HG03457 (cell line): ENCODE measurements around the gene PREX1.

Source experiments
- ATAC-seq: cut with Tn5 transposase; IDR thresholded peaks from one replicate; pipeline ENCODE4 v1.9.1; 2021; ENCODE audit warnings: moderate number of reproducible peaks; ENCODE audit not compliant: unreplicated experiment

The PREX1 gene

DNA sequence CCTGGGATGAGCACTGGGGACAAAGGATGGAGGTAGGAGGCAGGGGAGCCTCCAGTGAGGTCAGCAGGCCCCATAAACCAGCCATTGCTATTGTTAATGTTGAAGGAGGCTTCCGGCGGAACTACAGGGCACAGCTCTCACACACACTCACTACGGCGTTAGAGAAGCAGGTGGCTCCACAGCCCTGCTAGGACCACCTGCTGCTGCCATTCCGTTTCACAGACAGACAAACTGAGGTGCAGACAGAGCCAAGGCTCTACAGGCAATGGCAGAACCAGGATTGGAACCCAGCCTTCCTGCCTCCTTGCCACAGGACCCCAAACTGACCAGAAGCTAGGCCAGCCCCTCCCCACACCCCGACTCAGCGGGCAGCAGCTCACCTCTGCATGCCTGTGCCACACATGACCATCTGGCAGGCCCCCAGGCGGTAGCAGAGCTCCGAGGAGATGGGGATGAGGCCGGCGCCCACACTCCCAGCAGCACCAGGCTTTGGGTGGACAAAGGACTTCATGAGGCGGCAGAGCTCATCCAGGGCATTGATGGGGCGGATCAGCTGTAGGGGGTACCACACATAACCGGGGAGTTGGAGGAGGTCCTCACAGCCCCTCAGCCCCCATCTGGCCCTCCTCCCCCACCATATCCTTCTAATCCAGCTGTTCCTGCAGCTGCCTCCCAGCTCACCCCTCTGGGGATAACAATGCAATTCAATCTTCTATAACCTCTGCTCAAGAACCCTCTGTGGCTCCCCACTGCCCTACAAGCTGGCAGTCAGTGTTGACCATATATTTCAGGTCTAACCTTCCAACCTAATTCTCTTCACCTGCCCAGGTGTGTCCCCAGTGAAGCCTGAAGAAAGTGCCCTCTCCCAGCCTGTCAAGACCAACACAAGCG lies 198.5 kb downstream of the PREX1 start:
- no peak for ATAC-seq

DNA sequence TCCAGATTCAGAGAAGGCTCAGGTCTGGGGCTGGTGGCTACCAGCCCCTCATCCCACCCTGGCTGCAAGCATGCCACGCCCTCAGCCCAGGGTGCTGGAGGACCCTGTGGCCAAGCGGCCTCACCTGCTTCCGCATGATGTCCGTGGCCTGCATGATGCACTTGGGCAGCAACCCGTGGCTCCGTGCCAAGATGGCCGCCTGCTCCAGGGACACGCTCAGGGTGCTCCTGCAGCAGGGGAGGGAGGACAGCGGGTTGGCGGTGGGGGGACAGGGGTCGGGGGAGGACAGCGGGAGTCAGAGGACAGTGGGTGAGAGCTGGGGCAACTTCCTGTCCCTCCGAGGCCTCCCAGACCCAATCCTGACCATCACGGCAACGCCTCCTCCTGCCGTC lies 200.1 kb downstream of the PREX1 start:
- ATAC-seq: no peak

DNA sequence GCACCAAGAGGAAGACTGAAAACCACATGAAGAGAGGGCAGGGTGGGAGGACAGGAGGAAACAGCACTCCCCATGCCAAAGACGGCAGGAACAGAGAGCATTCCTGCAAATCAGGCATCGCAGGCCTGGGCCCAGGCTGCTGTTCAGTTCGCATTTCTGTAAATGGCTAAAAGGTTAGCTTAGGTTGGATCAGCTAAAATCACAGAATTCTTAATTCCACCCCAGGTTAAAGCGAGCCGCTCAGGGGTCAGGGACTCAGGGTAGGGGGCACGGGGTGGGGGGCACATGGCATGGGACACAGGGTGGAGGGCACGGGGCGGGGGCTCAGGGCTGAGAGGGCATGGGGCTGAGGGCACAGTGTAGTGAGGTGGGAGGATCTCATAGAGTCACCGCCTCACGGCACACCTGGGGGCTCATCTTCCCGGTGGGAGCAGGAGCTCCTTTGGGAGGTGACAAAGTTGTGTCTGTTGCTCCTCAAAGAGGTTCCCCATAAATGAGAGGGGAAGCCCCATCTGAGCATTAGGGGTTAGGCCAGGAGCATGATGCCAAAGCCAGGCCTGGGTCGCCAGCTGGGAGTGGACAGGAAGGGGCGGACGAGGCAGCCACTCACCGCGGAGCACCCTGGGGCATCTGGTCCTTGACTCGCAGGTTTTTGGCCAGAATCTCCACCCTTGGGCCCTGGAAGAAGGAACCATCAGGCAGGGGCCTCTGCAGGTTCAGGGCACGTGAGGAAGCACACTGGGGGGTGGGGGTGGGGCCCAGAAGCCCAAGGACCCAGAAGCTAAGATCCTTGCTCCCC lies 200.7 kb downstream of the PREX1 start:
- ATAC-seq: no peak

DNA sequence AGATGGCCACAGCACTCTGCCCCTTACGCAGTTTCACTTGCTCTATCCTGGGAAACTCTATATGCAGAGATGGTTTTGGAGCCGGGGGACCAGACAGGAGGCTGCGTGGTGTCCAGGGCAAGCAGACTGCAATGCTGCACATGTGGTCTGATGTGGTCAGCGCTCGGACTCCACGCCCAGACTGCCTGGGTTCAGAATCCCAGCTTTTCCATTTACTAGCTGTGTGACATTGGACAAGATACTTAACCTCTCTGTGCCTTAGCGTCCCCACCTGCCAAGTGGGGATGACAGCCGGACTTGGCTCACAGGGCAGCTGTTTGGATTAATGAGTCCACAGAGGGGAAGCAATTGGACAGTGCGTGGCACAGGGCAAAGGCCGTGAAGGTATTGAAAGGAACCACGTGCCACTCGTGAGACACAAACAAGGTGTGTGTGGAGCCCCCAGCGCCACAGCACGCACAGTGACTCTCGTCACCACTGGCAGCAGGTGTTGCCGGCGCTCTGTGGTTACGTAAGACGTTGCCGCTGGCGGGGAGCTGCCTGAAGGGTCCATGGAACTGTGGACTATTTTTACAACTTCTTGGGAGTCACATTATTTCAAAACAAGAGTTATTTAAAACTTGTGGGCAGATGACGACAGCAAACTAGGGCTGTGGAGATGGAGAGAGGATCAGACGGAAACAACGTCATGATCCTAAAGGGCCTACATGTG lies 201.4 kb downstream of the PREX1 start:
- ATAC-seq: no peak

DNA sequence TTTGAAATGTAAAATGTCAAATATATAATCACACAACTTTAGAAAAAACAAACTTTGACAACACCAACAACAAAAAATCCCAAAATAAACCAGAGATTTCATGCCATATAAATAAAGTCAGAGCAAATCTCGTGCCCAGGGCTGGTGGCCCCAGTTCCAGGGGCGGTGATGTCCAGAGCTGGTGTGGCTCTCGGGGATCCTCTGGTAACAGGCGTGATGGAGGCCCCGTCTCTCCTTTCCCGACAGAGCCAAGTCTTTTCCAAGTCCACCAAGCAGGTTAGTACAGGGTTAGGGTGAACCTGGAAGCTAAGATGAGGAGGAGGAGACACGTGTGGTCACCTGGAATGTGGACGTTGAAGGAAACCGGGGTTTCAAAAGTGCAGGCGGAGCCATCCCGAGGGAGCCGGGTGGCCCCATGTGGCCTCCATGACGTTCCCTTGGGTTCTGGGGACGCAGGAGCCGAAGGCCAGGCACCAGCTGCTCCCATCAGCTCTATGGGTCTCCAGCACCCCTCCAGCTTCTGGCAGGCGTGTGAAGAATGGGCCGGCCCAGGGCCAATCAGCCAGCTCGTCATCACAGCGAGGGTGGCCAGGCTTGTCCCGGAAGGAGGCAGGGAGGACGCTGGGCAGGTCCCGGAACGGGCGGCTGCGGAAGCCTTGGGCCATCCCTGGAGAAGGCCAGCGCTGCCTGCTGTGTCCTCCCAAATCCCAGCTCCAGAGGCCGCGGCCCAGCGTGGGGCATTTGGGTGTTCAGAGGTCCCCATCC lies 202.5 kb downstream of the PREX1 start:
- ATAC-seq: no peak

DNA sequence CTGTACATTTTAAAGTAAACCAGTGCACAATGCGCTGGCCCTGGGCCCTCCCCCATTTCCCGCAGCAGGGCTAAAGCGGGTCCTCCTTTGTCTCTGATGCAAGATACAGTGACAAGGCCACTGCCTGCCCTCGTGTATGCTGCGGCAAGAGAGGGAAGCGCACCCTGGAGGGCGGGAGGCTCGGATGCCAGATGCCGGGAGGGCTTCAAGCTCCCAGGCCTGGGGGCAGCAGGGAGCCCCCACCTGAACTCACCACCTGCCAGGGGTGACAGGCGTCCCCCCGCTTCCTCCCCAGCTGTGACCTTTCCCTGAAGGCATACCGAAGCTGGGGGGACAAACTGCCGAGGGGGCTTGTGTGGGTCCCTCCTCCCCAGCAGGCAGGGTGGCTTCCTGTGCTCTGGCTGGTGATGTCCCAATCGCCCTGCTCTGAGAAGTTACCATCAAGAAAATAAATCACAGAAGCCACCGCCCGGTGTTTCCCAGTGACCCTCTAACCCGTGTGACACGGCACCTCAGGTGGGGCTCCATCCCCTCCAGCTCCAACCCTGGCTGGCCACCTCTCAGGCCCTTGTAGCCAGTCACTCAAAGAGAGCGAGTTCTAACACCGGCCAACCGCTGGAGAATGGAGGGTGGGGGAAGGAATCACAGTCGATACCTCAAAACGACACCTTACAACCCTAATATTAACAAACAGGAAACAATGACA lies 203.3 kb downstream of the PREX1 start:
- no peak for ATAC-seq

DNA sequence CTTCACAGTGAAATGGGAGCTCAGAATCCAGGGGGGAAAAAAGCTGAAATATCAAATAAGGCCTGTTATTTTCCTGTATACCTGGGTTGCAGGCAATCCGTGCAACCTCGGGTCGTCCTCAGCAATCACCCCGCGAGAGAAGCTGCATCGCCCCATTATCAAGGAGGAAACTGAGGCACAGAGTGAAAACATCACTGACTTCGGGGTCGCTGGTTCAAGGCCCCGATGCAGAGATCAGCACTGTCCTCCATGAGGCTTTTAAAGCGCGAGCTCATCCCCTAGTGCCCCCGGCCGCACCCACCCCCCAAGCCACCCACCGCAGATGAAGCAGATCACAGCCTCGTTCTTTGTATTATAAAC lies 203.9 kb downstream of the PREX1 start:
- ATAC-seq: no peak

DNA sequence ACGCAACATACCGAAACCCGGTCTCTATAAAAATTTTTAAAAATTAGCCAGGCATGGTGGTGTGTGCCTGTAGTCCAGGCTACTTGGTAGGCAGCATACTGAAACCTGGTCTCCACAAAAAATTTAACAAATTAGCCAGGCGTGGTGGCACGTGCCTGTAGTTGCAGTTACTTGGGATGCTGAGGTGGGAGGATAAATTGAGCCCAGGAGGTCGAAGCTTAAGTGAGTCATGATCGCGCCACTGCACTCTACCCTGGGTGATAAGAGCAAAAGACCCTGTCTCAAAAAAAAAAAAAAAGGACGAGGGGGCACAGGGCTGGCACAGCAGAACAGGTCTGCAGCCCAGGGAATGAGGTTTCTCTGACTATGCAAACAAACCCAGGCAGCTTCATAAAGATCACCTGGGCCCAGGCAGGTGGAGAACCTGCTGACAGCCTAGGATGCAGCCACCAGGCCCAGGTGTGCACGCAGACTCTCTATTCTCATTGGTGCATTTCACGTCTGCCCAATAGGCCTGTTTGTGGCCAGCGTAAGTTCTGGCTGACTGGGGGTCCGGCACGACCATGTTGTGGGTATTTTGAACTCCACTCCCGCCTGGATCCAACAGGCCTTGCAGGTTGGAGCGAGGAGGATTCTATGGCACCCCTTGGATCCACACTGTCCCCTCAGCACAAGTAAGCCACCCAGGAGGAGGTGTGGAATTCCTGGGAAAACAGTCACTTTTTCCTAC lies 204.5 kb downstream of the PREX1 start:
- no peak for ATAC-seq

DNA sequence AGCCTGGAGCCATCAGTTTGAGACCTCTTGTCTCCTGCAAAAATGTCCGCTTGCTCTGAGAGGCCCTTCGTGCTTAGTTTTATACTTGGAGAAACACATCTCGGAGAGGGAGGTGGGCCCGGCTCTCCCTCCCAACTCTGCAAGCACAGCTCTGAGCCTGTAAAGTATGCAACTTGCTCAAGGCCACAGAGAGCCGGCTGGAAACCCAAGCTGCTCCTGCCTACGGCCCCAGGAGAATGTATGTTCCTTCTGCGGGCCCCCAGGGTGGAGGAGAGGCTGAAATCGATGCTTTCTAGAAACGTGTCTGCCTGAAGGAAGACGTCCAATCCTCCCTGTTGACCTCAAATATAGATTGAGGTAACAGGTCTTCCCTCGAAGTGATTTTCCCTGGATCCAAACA lies 205.4 kb downstream of the PREX1 start:
- ATAC-seq: no peak

DNA sequence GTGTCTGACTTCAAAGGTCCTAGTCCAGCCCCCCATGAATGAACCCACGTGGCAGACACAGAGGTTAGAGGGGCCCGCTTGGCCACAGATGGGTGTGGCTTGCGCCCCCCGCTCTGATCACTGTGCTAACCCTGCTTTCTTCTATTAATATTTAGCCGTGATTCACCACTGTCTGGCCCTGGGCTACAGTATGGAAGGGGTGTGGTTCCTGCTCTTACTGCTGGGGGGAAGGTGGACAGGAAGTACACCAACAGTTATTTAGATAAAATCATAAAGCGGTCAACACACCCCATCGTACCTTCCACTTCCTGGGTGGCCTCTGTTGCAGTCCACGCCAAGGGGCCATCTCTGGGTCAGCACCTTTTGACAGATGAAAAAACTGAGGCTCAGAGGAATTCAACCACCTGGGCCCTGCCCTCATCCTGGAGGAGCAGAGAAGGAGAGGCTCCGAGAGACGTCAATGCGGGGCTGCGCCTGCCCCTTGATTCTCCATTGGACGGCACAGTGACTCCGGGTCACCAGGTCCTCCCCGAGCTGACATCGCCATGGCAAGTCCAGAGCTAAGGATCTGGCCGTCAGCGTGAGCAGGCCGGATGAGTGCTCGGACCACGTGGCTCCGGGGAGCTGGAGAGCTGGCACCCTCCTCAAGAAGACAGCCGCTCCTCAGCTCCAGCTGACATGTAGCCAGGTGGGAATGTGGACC lies 206.3 kb downstream of the PREX1 start:
- ATAC-seq: no peak

DNA sequence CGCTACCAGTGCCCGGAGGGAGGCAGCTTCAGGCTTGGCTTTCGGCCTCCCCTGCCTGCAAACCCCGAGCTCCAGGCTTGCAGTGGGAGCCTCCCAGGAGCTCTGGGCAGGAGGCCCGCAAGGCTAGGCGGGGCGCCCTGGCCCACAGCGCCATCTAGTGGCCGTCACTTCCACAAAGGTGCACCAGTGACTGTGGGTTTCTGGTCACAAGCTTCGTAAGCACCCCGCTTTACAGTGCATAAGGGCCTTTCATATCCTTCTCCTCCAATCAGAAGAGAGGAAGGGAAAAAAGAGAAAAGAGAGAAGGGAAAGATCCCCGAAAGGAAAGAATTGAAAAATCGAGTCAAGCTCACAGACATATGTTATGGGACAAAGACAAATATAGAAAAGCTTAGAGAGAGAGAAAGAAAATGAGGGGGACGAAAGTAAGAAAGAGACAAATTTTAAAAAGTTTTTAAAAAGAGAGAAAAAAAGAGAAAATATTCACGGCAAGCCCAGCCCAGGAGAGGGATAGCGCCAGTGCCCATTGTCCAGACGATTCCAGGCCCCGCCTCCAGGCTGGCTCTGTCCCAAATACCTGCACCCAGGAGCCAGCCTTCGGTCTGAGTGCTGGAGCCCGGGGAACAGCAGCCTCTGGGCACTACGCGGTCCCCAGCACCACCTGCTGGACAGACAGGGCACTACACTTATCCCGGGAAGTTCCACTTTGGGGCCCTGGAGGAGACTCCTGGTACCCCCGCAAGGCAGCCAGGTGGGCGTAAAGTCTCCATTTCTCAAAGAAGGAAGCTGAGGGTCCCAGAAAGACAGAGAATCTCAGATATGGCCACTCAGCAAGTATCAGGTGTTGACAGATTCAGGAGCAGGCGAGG lies 207.1 kb downstream of the PREX1 start:
- no peak for ATAC-seq

DNA sequence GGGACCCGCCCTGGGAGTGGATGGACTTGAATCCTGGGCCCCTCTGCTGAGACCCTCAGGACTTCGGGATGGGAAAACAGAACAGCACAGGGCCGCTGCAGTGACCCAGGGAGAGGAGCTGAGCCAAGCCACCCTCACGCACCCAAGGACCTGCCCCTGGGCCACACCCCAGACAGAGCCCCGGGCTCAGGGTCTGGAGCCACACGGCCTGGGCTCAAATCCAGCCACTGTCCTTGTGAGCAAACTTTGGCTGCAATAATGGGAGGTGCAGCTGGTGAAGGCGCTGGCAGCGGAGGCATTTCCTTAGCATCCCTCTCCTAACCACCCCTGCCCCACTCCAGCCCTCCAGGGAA lies 207.7 kb downstream of the PREX1 start:
- ATAC-seq: no peak

DNA sequence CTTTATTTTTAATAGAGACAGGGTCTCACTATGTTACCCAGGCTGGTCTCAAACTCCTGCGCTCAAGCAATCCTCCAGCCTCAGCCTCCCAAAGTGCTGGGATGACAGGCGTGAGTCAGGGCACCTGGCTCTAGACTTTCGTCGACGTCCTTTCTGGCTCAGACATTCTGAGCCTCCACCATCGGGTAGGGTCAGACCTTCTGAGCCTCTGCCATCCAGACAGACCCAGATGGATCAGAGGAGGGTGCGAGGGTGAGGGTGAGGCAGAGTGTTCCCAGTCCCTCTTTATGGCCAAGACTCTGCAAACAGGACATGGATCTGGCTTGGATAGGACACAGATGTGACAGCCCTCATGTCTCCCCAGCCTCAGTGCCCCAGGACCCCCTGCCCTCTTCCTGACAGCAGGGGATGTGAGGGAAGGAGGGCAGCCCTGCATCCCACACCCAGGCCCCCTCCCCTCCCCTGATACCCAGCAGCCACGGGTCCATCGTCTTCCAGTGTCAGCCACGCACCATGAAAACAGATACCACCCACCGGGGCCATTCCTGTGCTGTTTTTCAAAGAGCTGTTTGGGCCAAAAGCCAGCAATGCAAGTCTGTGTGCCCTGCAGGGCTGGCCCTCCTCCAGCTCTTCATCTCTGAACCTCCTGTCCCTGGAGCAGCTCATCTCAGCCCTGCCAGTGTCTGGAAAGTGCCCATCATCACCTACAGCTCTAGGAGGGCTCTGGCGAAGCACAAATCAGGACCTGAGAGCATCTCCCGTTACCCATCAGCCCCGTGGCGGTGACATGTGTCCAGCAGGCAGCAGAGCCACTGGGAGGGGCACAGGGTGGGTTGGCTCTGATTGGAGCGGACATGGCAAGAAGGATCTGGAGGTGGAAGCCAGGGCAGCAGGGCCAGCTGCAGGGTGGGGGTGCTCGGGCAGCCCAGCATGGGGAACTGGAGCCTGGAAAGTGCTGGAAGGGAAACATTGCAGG lies 208.4 kb downstream of the PREX1 start:
- ATAC-seq: no peak

DNA sequence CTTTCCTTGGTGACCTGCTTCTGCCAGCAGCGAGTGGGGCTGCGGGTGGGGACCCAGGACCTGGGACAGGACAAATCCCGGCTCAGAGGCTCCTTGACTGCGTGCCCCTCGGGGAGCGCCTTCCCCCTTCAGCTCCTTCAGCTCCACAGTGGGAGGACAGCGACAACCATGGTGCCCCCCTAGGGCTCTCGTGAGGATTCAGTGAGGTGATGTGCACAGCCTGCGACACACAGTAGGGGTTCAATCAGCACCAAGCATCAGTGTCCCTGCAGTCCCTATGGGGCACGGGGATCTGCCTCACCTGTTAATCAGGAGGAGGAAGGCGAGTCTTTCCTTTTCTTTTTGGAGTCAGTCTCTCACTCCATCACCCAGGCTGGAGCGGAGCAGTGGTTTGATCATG lies 209.2 kb downstream of the PREX1 start:
- no peak for ATAC-seq

DNA sequence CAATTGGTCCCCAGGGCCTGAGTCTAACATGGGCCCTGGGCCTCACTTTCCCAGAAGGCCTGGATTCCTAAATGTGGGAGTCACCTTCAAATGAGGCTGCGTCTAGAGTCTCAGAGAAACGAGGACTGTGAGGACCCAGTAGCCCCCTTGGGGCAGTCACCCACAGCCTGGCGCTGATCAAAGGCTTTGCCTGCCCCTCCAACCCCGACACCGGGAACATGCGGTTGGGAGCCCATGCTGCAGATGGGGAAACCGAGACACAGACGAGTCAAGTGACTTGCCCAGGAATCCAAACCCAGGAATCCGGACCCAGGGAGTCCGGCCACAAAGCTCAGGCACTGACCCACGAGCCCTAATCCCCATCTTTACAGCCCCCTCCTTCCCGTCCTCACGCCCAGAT lies 209.7 kb downstream of the PREX1 start:
- ATAC-seq: no peak

DNA sequence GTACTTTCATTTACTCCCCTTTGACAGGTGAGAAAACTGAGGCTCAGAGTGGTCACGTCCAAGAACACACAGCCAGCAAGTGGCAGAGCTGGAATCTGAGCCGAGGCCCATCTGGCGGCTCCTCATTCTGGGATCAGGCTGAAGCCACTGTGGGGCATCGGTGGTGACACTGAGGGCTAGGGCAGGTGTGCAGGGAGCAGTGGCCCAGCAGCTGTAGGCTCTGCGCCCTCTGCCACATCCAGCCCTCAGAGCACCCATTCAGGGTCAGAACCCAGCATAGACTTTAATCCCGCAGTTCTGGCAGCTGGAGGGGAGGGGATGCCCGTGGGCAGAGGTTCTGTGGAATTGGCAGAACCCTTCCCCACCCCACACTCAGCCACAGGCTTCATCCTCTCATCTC lies 210.3 kb downstream of the PREX1 start:
- no peak for ATAC-seq

DNA sequence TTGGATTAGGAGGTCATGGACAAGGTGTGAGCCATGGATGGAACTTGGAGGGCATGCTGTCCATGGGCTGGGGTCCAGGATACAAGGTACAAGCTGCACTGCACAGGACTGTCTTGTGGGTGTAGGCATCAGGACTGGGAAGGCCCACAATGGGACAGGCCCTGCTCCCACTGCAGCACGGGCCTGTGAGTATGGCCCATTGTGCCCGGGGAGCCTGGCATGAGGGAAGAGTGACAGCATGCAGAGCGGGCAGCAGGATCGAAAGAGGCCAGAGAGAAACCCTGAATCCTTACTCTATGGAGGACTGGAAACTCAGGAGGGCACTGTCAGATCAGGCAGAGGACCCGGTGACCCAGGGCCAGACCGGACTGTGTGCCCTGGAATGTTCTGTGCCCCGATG lies 211.3 kb downstream of the PREX1 start:
- ATAC-seq: no peak
